GM10248 (cell line): ENCODE data around the gene SPC24.

ENCODE experiments used
- CTCF ChIA-PET: fragments of 300-600 bp; sonication (Branson Sonifier 250); formaldehyde crosslinking; extraction: SDS; loops from one replicate; lab custom pipeline; 2021; ENCODE audit warnings: antibody characterized with exemption; lab: Yijun Ruan, JAX
- POLR2A ChIA-PET: fragments of 350-650 bp; sonication (Branson Sonifier 250); formaldehyde crosslinking; extraction: SDS; loops from one replicate; lab custom pipeline; 2020; ENCODE audit warnings: antibody characterized with exemption; lab: Yijun Ruan, JAX
- DNase-seq: peaks from one replicate; pipeline ENCODE4 v3.0.0; 2012; ENCODE audit errors: extremely low spot score
- CTCF ChIP-seq: IDR thresholded peaks from 2 replicates; pipeline ENCODE4 v1.5.1; 2012; ENCODE audit warnings: mild to moderate bottlenecking, low read depth; ENCODE audit errors: extremely low read depth, missing control alignments, control extremely low read depth

Gene SPC24

GRCh38 chr19:11201791-11202190 is 46.2 kb upstream of the SPC24 start:
- ChIA-PET CTCF (interaction anchor here (1.0 kb wide), 1 partner anchor 166 kb away, joined by 3 read pairs; no protein-coding TSS in a partner anchor), POLR2A (no interaction called here)
- DNase-seq = no peak
- no peak for TF ChIP-seq CTCF

- DNase-seq = no peak
- ChIA-PET CTCF (no interaction called here), POLR2A (no interaction called here)
- TF ChIP-seq CTCF = no peak
These were observed 45.3 kb upstream of the SPC24 start for GRCh38 chr19:11200931-11201330.

GRCh38 chr19:11200015-11200574 is 44.5 kb upstream of the SPC24 start:
- POLR2A ChIA-PET = no interaction called here
- CTCF ChIA-PET = no interaction called here
- no peak for TF ChIP-seq CTCF
- DNase-seq = no peak

- no peak for TF ChIP-seq CTCF
- ChIA-PET CTCF (no interaction called here), POLR2A (no interaction called here)
- no peak for DNase-seq
These were observed 43.9 kb upstream of the SPC24 start for GRCh38 chr19:11199517-11199916.

- POLR2A ChIA-PET = no interaction called here
These were observed 43.3 kb upstream of the SPC24 start for GRCh38 chr19:11198769-11199424.

GRCh38 chr19:11198175-11198534 is 42.6 kb upstream of the SPC24 start:
- no peak for TF ChIP-seq CTCF
- ChIA-PET POLR2A (interaction anchor here (0.6 kb wide), 2 partner anchors 16 to 357 kb away, joined by 4 to 6 read pairs; no protein-coding TSS in a partner anchor), CTCF (interaction anchor here (1.0 to 1.2 kb wide), 2 partner anchors 9 to 72 kb away, joined by 4 to 5 read pairs; no protein-coding TSS in a partner anchor)
- no peak for DNase-seq

More at GRCh38 chr19:11198769-11199424, 43.3 kb upstream of the SPC24 start:
- no peak for TF ChIP-seq CTCF
- DNase-seq = no peak
- CTCF ChIA-PET = interaction anchor here (1.2 kb wide), 1 partner anchor 8 kb away, joined by 4 read pairs; no protein-coding TSS in a partner anchor
